GM19372 (cell line): Measurements from ENCODE around the gene RRBP1.

Source experiments
- ATAC-seq: cut with Tn5 transposase; IDR thresholded peaks from one replicate; pipeline ENCODE4 v1.9.1; 2021; ENCODE audit warnings: mild to moderate bottlenecking, low read depth, moderate library complexity; ENCODE audit not compliant: unreplicated experiment

The RRBP1 gene

GRCh38 chr20:17638835-17639407 is 43.1 kb downstream of the RRBP1 start:
- ATAC-seq, result no peak

- ATAC-seq, result no peak
Observed at GRCh38 chr20:17637985-17638640, 43.9 kb downstream of the RRBP1 start.

- ATAC-seq, result no peak
Observed at GRCh38 chr20:17637413-17637780, 44.6 kb downstream of the RRBP1 start.

GRCh38 chr20:17636523-17637412 is 45.3 kb downstream of the RRBP1 start:
- no peak for ATAC-seq

- no peak for ATAC-seq
Observed at GRCh38 chr20:17635332-17636244, 46.5 kb downstream of the RRBP1 start.

- no peak for ATAC-seq
Observed at GRCh38 chr20:17634661-17635331, 47.2 kb downstream of the RRBP1 start.

GRCh38 chr20:17633850-17634500 is 48.1 kb downstream of the RRBP1 start:
- no peak for ATAC-seq

GRCh38 chr20:17633221-17633849 is 48.7 kb downstream of the RRBP1 start:
- no peak for ATAC-seq

- ATAC-seq, result no peak
Observed at GRCh38 chr20:17631576-17632319, 50.3 kb downstream of the RRBP1 start.

- ATAC-seq, result no peak
Observed at GRCh38 chr20:17630806-17631195, 51.2 kb downstream of the RRBP1 start.

GRCh38 chr20:17630151-17630805 is 51.8 kb downstream of the RRBP1 start:
- ATAC-seq, result no peak

- no peak for ATAC-seq
Observed at GRCh38 chr20:17629678-17630089, 52.4 kb downstream of the RRBP1 start.

GRCh38 chr20:17629025-17629424 is 53.0 kb downstream of the RRBP1 start:
- no peak for ATAC-seq

GRCh38 chr20:17628101-17628841 is 53.8 kb downstream of the RRBP1 start:
- ATAC-seq, result no peak

- no peak for ATAC-seq
Observed at GRCh38 chr20:17627101-17627955, 54.7 kb downstream of the RRBP1 start.
